Skeletal muscle cell (primary cell): Measurements from ENCODE around the gene RPS6KA3.
"Not testable (repeated sequence)": the region's sequence is repeated elsewhere in the genome, so short reads cannot be mapped to it uniquely, and the experiment has no call there.

Experiments
- DNase-seq: peaks from one replicate; pipeline ENCODE4 v3.0.0-alpha.2; 2010; ENCODE audit warnings: low read depth
- H3K4me3 ChIP-seq: 2 replicates; pipeline ENCODE4 v1.5.1; 2011; ENCODE audit warnings: low read depth, mild to moderate bottlenecking, control low read depth, low read length, moderate library complexity

RPS6KA3 gene

GRCh38 chrX:20267607-20267930, 860 bp upstream of the RPS6KA3 start:
- DNase-seq = no peak
- peak overlapping the region; percentile 68 for H3K4me3 ChIP-seq

GRCh38 chrX:20265726-20266681, 705 bp downstream of the RPS6KA3 start:
- no peak for DNase-seq
- peak overlapping the region; percentile 68 for H3K4me3 ChIP-seq

- H3K4me3 ChIP-seq = peak overlapping the region; percentile 68
- peak; percentile 69 for DNase-seq
Measured at GRCh38 chrX:20265221-20265725, 1.4 kb downstream of the RPS6KA3 start.

- H3K4me3 ChIP-seq = no peak overlapping the region
- DNase-seq = no peak
Measured at GRCh38 chrX:20263474-20263873, 3.2 kb downstream of the RPS6KA3 start.

- DNase-seq = no peak
- no peak overlapping the region for H3K4me3 ChIP-seq
Measured at GRCh38 chrX:20260885-20261284, 5.8 kb downstream of the RPS6KA3 start.

- no peak for DNase-seq
- H3K4me3 ChIP-seq = no peak overlapping the region
Measured at GRCh38 chrX:20254712-20255299, 11.9 kb downstream of the RPS6KA3 start.

- no peak for DNase-seq
- H3K4me3 ChIP-seq = no peak overlapping the region
Measured at GRCh38 chrX:20253232-20253543, 13.5 kb downstream of the RPS6KA3 start.

- H3K4me3 ChIP-seq = no peak overlapping the region
- no peak for DNase-seq
Measured at GRCh38 chrX:20252381-20253231, 14.1 kb downstream of the RPS6KA3 start.

- no peak overlapping the region for H3K4me3 ChIP-seq
- no peak for DNase-seq
Measured at GRCh38 chrX:20251691-20252090, 15.0 kb downstream of the RPS6KA3 start.

GRCh38 chrX:20250146-20250545, 16.6 kb downstream of the RPS6KA3 start:
- not testable (repeated sequence) for H3K4me3 ChIP-seq, DNase-seq

- no peak for DNase-seq
- H3K4me3 ChIP-seq = no peak overlapping the region
Measured at GRCh38 chrX:20248592-20249192, 18.0 kb downstream of the RPS6KA3 start.

GRCh38 chrX:20244931-20245330, 21.8 kb downstream of the RPS6KA3 start:
- no peak overlapping the region for H3K4me3 ChIP-seq
- no peak for DNase-seq

GRCh38 chrX:20240201-20240600, 26.5 kb downstream of the RPS6KA3 start:
- H3K4me3 ChIP-seq = no peak overlapping the region
- no peak for DNase-seq

GRCh38 chrX:20237864-20238263, 28.8 kb downstream of the RPS6KA3 start:
- no peak overlapping the region for H3K4me3 ChIP-seq
- DNase-seq = no peak

- DNase-seq = no peak
- H3K4me3 ChIP-seq = no peak overlapping the region
Measured at GRCh38 chrX:20235755-20236154, 31.0 kb downstream of the RPS6KA3 start.

GRCh38 chrX:20233336-20233735, 33.4 kb downstream of the RPS6KA3 start:
- H3K4me3 ChIP-seq = no peak overlapping the region
- DNase-seq = no peak

- H3K4me3 ChIP-seq = no peak overlapping the region
- DNase-seq = no peak
Measured at GRCh38 chrX:20231598-20231997, 35.1 kb downstream of the RPS6KA3 start.

- no peak for DNase-seq
- H3K4me3 ChIP-seq = no peak overlapping the region
Measured at GRCh38 chrX:20230406-20230805, 36.3 kb downstream of the RPS6KA3 start.

GRCh38 chrX:20229155-20229554, 37.6 kb downstream of the RPS6KA3 start:
- no peak for DNase-seq
- no peak overlapping the region for H3K4me3 ChIP-seq

- no peak overlapping the region for H3K4me3 ChIP-seq
- no peak for DNase-seq
Measured at GRCh38 chrX:20228245-20228644, 38.5 kb downstream of the RPS6KA3 start.
